CD14-positive monocyte (primary cell): ENCODE data around the gene SLC12A9. TPM values are rescaled to one million over a fixed set of nuclear protein-coding genes. Genes with fewer than 3 reads are reported as not detected.

Experiments
- DNase-seq, 3 donors: peaks; one replicate each; pipeline ENCODE4 v3.0.0-alpha.2; 2011 to 2022
- H2AFZ ChIP-seq: 2 replicates; pipeline ENCODE4 v1.6.0; 2012; ENCODE audit warnings: mild to moderate bottlenecking, low read depth, low read length, inconsistent platforms; ENCODE audit not compliant: insufficient read depth, poor library complexity, severe bottlenecking
- H3K27ac ChIP-seq, 2 donors: 1 replicate in 1 of 2; 2 replicates in 1 of 2; pipeline ENCODE4 v1.5.1; 2012 to 2013; ENCODE audit warnings: low read length in 2 of 2, control low read depth in 1 of 2, inconsistent platforms in 1 of 2, low read depth in 1 of 2, mild to moderate bottlenecking in 1 of 2
- H3K27me3 ChIP-seq, 2 donors: one replicate each; pipeline versions ENCODE4 v1.6.0 to v1.6.1; 2011 to 2013; ENCODE audit warnings: low read length in 2 of 2; ENCODE audit not compliant: control insufficient read depth in 2 of 2, insufficient read depth in 2 of 2
- H3K36me3 ChIP-seq, 2 donors: replicated peaks in 1 of 2; 1 replicate in 1 of 2; 2 replicates in 1 of 2; pipeline versions ENCODE4 v1.5.1 to v1.6.1; 2012 to 2013; ENCODE audit warnings: low read length in 2 of 2, control low read depth in 1 of 2, inconsistent platforms in 1 of 2, mild to moderate bottlenecking in 1 of 2; ENCODE audit not compliant: insufficient read depth in 2 of 2, control insufficient read depth in 1 of 2
- H3K4me1 ChIP-seq, 2 donors: 1 replicate in 1 of 2; 2 replicates in 1 of 2; pipeline versions ENCODE4 v1.5.1 to v1.6.1; 2012 to 2013; ENCODE audit warnings: low read length in 2 of 2, control low read depth in 1 of 2, inconsistent platforms in 1 of 2, mild to moderate bottlenecking in 1 of 2, moderate library complexity in 1 of 2; ENCODE audit not compliant: insufficient read depth in 2 of 2, control insufficient read depth in 1 of 2
- H3K4me2 ChIP-seq: replicated peaks from 2 replicates; pipeline ENCODE3; 2012; ENCODE audit warnings: low read length, moderate library complexity, mild to moderate bottlenecking; ENCODE audit not compliant: poor library complexity, severe bottlenecking; ENCODE audit errors: extremely low read depth
- H3K4me3 ChIP-seq, 3 experiments: fragments of 200-600 bp in 1 of 3; sonication (generic) in 1 of 3; replicated peaks in 1 of 3; 1 replicate in 2 of 3; 2 replicates in 1 of 3; pipeline ENCODE4 v1.5.1; 2011 to 2013; ENCODE audit warnings: low read length in 3 of 3, mild to moderate bottlenecking in 3 of 3, control low read depth in 2 of 3, low read depth in 2 of 3, inconsistent platforms in 1 of 3, moderate library complexity in 1 of 3
- H3K79me2 ChIP-seq: 2 replicates; pipeline ENCODE4 v1.6.0; 2012; ENCODE audit warnings: mild to moderate bottlenecking, control low read depth, inconsistent platforms, low read length, moderate library complexity; ENCODE audit not compliant: insufficient read depth
- H3K9ac ChIP-seq: 2 replicates; pipeline ENCODE4 v1.6.0; 2017; ENCODE audit warnings: low read length, mild to moderate bottlenecking; ENCODE audit not compliant: insufficient read depth, poor library complexity, severe bottlenecking
- H3K9me3 ChIP-seq, 2 donors: replicated peaks in 1 of 2; 1 replicate in 1 of 2; 2 replicates in 1 of 2; pipeline versions ENCODE4 v1.5.1 to v1.6.1; 2012 to 2013; ENCODE audit warnings: low read length in 2 of 2, control low read depth in 1 of 2; ENCODE audit not compliant: control insufficient read depth in 1 of 2, insufficient read depth in 1 of 2
- H4K20me1 ChIP-seq: 2 replicates; pipeline ENCODE4 v1.6.0; 2012; ENCODE audit warnings: mild to moderate bottlenecking, low read length, control low read depth, moderate library complexity; ENCODE audit not compliant: insufficient read depth
- H3K27ac Mint-ChIP-seq, 7 donors: one replicate each; pipeline ENCODE4 v1.8.0; 2020; ENCODE audit warnings: mild to moderate bottlenecking in 7 of 7, mixed read lengths in 7 of 7, moderate library complexity in 6 of 7, inconsistent platforms in 2 of 7
- H3K27me3 Mint-ChIP-seq, 3 donors: one replicate each; pipeline ENCODE4 v1.8.0; 2021 to 2022; ENCODE audit warnings: low read depth in 3 of 3, mild to moderate bottlenecking in 3 of 3, mixed read lengths in 3 of 3, moderate library complexity in 3 of 3, inconsistent platforms in 1 of 3
- H3K36me3 Mint-ChIP-seq, 2 donors: one replicate each; pipeline ENCODE4 v1.8.0; 2020; ENCODE audit warnings: mixed read lengths in 2 of 2, inconsistent platforms in 1 of 2, mild to moderate bottlenecking in 1 of 2
- H3K4me1 Mint-ChIP-seq: one replicate; pipeline ENCODE4 v1.8.0; 2020; ENCODE audit warnings: mild to moderate bottlenecking, mixed read lengths
- H3K4me3 Mint-ChIP-seq, 2 donors: one replicate each; pipeline ENCODE4 v1.8.0; 2020; ENCODE audit warnings: mild to moderate bottlenecking in 2 of 2, mixed read lengths in 2 of 2, moderate library complexity in 1 of 2
- H3K9me3 Mint-ChIP-seq, 7 donors: one replicate each; pipeline ENCODE4 v1.8.0; 2020 to 2022; ENCODE audit warnings: mixed read lengths in 7 of 7, mild to moderate bottlenecking in 6 of 7, moderate library complexity in 6 of 7, inconsistent platforms in 2 of 7
- CTCF ChIP-seq: fragments of 200-600 bp; IDR thresholded peaks from one replicate; pipeline ENCODE4 v1.8.0; 2022; ENCODE audit warnings: antibody characterized with exemption, mild to moderate bottlenecking
- WGBS: methylation state at CpG from one replicate; pipeline ENCODE4 v1.1.5; 2013; ENCODE audit warnings: missing lambda C conversion rate; ENCODE audit not compliant: insufficient coverage; 5-methylcytosine and 5-hydroxymethylcytosine counted together
- intact Hi-C, 2 donors: fragments of 100-400 bp; cut with micrococcal nuclease; formaldehyde crosslinking; loops; one replicate each; pipeline versions ENCODE4 v1.15.0 to v1.15.1; 2023
- polyA plus RNA-seq, 3 donors: library from polyadenylated mRNA; depleted of rRNA in 1 of 3; unstranded in 2 of 3; stranded (reverse) in 1 of 3; fragments of 300-500 nt in 2 of 3; fragments of >200 nt in 1 of 3; fragmentation: Illumina TruSeq in 2 of 3; gene quantifications; 1 replicate in 2 of 3; 2 replicates in 1 of 3; pipeline ENCODE4 v1.2.3, GENCODE V29; 2012 to 2021

The SLC12A9 gene
- polyA plus RNA-seq, 3 donors, result 18.8 to 119 (median 19.3) TPM

DNA sequence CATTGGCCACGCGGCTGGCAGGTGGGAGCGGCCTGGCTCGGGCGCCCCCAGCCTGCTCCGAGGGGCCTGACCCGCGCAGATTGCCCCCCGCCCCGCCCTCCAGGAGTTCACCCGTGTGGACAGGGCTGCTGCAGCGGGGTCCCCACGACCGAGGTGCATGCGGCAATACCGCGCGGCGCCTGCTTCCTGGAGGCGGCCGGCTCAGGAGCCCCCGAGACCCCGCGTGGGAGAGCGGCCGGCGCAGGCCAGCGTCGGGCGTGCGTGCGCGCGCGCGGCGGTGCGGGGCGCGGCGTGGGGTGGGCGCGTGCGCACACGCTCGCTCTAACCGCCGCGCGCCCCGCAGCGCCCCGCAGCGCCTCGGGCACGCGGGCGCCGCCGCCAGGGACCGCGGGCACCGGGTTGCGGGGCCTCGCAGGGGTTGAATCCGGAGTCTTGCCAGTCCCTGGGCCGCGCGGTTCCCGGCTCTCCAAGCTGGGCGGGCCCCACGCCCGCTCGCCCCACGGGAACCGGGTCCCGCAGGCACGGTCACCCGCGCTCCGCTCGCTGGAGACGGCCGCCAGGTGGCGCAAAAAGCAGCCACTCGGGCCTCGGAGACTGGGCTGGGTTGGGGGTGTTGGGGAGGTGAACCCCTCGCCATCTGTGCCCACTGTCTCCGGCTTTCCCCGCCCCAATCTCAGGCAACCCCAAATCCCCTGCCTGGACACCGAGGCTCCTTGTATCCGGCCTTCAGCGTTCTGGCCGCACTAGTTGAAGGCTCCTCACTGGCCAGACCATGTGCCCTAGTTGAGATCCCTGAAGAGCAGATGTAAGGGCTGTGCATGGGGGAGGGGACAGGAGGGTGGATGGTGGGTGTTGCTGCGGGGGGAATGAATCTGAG lies 44.5 kb downstream of the SLC12A9 start:
- peak in 2 of 3 donors; percentile 34 to 67 for DNase-seq
- WGBS, result 2% methylated on average over 87 of the region's 95 CpGs
- Mint-ChIP-seq H3K4me3 (peak overlapping the region; percentile 71 to 94), H3K36me3 (peaks cover 6 to 9% of the 10 kb centered on the region in 2 donors), H3K27ac (peak overlapping the region in 1 of 7 donors; percentile 84), H3K4me1 (peaks cover 9% of the 10 kb centered on the region), H3K9me3 (peaks cover 0 to 12% (median 9%) of the 10 kb centered on the region in 7 donors), H3K27me3 (peaks cover 56 to 84% (median 65%) of the 10 kb centered on the region in 3 donors)
- TF ChIP-seq CTCF, result peak; percentile 84
- H3K9ac ChIP-seq, result peak overlapping the region; percentile 27
- H3K4me1 ChIP-seq, result peaks cover 14 to 20% of the 10 kb centered on the region in 2 donors
- H3K36me3 ChIP-seq, result no peaks in the 10 kb centered on the region
- H3K4me2 ChIP-seq, result peak overlapping the region; percentile 72
- no peaks in the 10 kb centered on the region for H3K79me2 ChIP-seq
- peak overlapping the region; percentile 59 for H2AFZ ChIP-seq
- H4K20me1 ChIP-seq, result no peaks in the 10 kb centered on the region
- intact Hi-C loops, result loop anchor here (1.0 to 2.0 kb wide), 2 partner anchors 69 to 162 kb away; no protein-coding TSS in a partner anchor
- peak overlapping the region in 2 of 3 experiments; percentile 2 to 68 for H3K4me3 ChIP-seq
- H3K27ac ChIP-seq, result no peak overlapping the region
- peaks cover 0 to 13% of the 10 kb centered on the region in 2 donors for H3K9me3 ChIP-seq
- H3K27me3 ChIP-seq, result peaks cover 14 to 69% of the 10 kb centered on the region in 2 donors

DNA sequence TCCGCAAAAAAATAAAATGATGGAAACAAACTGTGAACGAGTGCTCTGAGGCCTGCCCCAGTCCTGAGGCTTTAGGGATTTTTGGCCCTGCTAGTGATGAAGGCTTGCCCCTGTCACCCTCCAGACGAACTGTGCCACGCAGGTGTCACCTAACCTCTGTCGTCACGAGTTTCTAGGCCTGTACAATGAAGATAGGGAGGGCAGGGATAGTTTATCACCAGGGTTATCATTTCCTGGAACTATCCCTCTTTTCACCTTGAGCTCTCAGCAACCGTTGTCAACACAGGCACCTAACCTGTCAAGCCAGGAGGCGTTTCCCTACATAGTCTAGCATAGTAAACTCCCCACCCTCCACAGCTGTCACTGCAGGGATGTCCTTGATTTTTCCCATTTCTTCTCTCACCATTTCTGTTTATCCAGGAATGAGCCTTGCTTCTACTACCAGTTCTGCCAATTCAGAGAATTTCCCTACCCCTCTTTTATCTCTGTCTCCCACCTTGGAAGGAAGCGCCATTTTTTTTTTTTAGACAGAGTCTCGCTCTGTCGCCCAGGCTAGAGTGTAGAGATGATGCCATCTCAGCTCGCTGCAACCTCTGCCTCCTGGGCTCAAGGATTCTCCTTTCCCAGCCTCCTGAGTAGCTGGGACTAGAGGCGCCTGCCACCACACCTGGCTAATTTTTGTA lies 45.4 kb downstream of the SLC12A9 start:
- peaks cover 14 to 20% of the 10 kb centered on the region in 2 donors for H3K4me1 ChIP-seq
- peaks cover 47 to 78% (median 58%) of the 10 kb centered on the region in 3 donors for H3K27me3 Mint-ChIP-seq
- H3K79me2 ChIP-seq, result no peaks in the 10 kb centered on the region
- peak overlapping the region in 1 of 7 donors; percentile 59 for H3K27ac Mint-ChIP-seq
- H3K9me3 Mint-ChIP-seq, result peaks cover 0 to 12% (median 7%) of the 10 kb centered on the region in 7 donors
- H2AFZ ChIP-seq, result no peak overlapping the region
- WGBS, result 79% methylated on average over 5 of the region's 13 CpGs
- DNase-seq, result no peak
- H3K36me3 Mint-ChIP-seq, result peaks cover 6 to 8% of the 10 kb centered on the region in 2 donors
- peak overlapping the region in 1 of 2 donors; percentile 78 for H3K4me3 Mint-ChIP-seq
- no peaks in the 10 kb centered on the region for H3K36me3 ChIP-seq
- H3K4me2 ChIP-seq, result no peak overlapping the region
- no peak overlapping the region for H3K4me3 ChIP-seq
- no peak overlapping the region for H3K27ac ChIP-seq
- H3K4me1 Mint-ChIP-seq, result peaks cover 9% of the 10 kb centered on the region
- H3K9ac ChIP-seq, result no peak overlapping the region
- intact Hi-C loops, result loop anchor here (1.0 to 2.0 kb wide), 2 partner anchors 68 to 161 kb away; no protein-coding TSS in a partner anchor
- no peak for TF ChIP-seq CTCF
- no peaks in the 10 kb centered on the region for H4K20me1 ChIP-seq
- H3K9me3 ChIP-seq, result peaks cover 0 to 13% of the 10 kb centered on the region in 2 donors
- H3K27me3 ChIP-seq, result peaks cover 14 to 61% of the 10 kb centered on the region in 2 donors
